ENCODE data around the gene SLC6A9.
A peak's percentile ranks its signal among the peaks of the same experiment; 100 is the strongest.

SLC6A9 gene

DNA sequence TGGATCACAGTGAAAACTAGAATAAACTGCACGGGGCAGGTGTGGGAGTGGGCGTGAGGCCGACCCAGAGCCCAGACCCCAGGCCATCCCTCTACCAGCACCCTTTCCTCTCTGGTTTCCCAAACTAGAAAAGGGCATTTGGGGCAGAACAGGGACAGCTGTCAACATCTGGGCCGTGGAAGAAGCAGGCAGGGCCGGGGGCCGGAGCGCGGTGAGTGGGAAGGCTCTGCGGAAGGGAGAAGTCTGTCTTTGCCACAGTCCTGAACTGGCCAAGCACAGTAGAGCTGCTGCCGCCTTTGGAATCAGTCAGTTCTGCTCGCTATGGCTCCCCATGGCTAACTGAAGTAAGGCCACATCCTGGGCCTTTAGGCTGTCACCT is 33.3 kb downstream of the SLC6A9 start:
- DNase-seq: no peak

DNA sequence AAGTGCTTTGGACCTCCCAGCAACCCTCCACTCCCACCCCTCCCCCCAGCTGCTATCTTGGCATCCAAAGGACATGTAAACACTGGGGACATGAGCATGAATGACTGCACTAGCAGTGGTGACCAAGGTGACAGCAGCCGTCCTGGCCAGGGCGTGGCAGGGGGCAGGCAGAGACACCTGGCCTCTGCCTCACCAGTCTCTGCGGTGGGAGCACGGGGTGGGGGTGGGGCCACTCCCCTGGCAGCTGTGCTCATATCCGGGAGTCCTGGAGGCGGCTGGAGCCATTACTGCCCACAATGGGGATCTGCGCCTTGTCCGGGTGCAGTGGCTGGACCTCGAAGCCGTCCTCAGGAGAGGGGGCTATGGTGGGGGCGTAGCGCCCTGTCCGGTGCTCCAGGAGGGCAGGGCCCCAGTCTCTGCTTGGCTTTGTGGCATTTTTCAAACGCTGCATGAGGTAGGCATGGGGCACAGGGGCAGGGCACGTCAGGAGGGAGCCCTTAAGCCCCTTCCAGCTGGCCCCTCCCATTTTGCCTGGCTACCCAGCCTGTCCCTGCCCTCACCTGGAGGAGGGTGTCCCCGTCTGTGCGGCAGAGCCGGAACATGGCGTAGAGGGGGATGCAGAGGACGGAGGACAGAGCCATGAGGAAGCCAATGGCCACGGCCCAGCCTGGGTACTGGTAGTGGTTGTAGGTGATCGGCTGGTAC is 33.8 kb downstream of the SLC6A9 start:
- no peak for DNase-seq

DNA sequence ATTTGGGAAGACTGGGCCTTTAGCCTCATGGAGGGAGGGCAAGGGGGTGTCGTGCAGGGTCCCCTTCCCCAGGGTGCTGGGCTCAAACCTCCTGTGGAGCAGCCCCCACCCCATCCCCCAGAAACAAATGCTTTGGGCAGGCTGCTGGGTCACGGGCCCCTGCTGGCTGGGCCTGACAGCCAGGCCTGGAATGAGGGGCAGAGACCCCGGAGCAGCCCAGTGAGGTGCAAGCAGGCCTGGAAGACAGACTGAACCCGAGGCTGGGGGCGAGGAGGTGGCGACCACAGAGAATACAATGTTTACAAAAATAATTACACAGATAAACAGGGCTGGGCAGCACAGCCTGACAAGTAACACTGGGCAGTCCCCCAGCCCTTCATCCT is 34.5 kb downstream of the SLC6A9 start:
- no peak for DNase-seq

DNA sequence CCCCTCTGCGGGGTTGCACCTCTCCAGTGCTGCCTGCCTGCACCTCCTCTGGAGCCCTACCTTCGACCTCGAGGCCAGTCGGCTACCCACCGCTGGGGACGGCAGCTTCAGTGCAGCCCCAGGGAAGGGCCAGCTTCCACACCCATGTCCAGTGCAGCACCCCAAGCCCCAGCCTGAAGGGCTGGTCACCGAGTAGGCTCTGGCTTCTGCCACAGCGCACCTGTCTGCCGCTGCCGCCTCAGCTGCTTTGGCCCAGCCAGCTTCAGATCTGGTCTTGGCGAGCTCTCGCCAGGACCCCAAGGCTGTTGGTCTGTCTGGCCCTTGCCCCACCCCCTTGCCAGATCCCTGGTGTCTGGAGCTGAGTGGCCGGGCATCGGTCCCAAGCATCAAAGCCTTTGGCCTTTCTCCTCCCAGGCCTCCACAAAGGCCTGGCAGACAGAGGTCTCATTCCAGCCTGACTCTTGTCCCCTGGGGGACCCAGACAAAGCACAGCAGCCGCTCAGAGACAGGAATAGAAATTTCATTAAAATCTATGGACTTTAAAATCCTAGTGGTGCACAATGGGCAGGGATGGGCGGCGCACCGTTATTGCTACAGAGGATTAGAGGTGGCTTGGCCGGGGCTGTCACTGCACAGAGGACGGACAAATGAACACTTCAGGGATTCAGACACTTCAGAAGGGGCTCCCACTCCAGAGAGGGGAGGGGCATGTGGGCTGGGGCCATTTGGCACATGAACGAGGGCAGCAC is 35.1 kb downstream of the SLC6A9 start:
- no peak for DNase-seq

DNA sequence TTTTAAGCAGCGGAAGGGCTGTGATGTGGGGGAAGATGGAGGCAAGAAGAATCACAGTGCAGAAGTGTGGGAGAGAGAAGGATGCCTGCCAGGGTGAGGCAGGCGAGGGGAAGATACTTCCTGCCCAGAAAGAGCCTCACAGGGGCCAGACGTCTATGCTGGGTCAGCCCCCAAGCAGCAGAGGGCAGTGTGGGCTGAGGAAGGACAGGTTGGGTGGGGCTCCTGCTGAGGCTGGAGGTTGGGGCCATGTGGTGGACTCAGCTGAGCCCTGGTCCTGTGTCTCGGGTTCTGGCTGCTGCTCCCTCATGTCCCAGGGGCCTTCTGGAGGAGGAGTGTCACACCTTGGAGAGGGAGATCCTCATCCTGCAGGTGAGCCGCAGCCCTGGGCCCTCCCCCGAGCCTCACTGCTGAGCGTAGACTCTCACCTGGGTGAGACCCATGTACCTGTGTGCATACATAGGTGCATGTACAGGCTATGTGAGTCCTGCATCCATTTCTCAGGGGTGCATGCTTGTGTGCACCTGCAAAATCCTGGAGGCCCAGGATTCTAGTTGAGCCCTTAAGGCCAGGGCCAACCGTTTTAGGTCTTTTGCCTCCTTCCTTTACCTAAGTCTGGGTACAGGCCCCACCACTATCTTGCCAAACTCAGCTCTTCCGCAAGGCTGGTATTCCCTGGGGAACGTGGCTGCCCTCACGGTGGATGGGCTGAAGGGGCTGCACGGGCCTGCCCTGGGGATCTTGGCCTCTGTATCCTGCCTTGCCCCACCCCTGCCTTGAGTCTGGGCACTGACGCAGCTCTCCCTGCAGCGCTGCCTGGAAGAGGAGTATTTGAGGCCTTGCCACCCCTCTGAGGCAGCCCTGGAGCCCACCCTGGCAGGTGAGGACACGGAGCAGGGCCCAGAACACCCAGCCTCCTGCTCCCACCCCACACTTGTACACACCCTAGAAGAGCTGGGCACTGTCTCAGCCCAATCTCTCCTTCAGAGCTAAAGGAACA is 36.2 kb downstream of the SLC6A9 start:
- no peak for DNase-seq

DNA sequence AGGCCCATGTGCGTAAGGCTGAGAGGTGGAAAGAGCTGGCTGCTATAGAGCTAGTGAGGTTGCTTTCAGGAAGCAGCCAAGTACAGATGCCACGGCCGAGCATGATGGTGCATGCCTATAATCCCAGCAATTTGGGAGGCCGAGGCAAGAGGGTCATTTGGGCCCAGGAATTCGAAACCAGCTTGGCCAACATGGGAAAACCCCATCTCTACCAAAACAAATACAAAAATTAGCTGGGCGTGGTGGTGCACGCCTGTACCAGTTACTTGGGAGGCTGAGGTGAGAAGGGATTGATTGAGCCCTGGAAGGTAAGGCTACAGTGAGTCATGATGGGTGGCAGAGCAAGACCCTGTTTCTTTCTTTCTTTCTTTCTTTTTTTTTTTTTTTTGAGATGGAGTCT is 37.2 kb downstream of the SLC6A9 start:
- DNase-seq: no peak

DNA sequence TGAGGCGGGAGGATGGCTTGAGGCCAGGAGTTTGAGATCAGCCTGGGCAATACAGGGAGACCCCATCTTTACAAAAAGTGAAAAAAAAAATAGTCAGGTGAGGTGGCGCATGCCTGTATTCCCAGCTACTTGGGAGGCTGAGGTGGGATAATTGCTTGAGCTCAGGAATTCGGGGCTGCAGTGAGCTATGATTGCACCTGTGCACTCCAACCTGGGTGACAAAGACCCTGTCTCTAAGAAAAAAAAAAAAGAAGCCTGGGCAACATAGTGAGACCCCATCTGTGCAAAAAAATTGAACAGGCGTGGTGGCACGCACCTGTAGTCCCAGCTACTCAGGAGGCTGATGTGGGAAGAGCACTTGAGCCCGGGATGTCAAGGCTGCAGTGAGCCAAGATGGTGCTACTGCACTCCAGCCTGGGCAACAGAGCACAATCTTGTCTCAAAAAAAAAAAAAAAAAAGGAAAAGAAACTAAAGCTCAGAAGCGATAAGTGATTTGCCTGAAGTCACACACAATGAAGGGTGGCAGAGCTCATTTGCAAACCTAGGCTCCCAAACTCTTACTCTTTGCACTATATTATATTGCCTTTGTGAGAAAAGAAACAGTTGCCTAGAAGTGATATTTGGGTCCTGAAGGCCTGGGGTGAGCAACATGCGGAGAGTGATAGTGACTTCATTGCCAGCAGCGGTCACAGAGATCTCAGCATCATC is 37.9 kb downstream of the SLC6A9 start:
- DNase-seq: no peak

DNA sequence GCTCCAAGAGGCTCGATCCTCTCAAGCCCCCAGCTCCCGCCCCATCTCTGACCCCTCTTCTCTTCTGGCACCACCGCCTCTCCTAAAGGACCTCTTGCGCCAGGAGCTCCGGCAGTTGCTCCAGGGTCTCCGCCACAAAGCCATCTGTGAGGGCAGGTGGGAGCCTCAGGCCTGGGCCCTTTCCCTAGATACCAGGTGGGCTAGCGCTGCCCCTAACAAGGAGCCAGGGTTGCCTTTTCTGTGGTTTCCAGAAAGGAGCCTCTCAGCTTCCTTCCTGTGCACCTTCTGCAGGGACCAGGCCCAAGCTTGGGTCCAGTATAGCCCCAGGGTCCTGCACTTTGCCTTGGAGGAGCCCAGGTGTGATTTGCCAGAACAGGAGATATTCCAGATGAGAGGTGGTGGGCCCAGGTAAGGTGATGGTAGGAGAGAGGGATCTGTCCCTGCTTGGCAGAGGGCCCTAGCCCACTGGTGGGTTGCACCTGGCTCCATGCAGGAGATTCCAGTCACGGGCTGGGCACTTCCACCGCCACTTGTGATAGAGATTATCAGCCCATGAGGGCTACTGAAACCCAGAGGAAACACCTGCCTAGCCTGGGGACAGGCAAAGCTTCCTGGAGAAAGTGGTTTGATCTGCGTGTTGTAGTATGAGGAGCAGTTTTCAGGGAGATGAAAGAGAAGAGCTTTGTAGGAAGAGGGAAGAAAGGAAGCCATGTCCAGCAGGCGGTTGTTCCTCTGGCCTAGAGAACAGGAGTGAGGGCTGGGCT is 38.8 kb downstream of the SLC6A9 start:
- no peak for DNase-seq

DNA sequence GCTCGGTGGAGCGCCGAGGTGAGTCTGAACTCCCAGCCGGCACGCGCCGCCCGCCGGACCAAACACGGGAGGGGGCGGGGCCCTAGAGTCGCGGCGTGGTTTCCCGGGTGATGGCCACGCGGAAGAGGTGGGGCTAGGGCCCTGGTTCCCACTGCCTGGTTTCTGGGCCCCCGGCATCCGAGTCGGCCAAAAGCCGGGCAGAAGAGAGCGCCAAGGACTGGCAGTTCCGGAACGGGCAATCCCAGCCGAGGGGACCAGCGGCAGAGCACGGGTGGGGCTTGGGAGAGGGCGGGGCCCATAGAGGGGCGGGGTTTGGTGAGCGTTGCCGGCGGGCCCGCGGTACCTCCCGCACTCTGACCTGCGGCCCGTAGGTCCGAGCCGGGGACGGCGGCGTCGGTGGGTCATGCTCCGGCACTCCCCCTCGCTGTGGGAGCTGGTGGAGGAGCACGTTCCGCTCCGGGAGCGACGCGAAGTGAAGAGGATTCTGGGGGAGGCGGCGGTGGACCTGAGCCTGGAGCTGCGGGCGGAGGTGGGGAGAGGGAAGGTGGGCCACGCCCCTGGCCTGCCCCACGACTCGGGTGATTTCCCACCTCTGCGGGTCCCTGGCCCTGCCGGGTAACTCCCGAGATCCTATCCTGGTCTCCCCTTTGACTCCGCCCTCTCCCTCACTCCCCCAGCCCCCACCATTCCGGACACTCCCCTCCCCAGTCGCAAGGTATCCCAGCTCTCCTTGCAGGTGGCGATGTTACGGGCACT is 39.6 kb downstream of the SLC6A9 start, which contains the start of gene CCDC24:
Gene CCDC24 (plus strand): TSS at position 124 of the 756 bp plus-strand sequence. CDS start 280 bp downstream, at position 404.
- DNase-seq: peak; percentile 81

DNA sequence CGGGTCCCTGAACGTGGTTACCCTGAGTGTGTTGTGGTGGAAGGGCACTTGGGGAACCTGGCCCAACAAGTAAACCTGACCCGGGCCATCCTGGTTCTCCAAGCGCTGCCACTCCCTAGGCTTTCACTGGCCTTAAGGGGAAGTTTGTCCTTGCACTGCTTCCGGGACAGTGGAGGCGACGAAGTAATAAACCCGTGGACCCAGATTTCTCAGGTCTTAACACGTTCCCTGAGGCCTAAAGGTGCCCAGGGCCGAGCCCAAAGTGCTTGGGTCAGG is 40.1 kb downstream of the SLC6A9 start:
- no peak for DNase-seq

DNA sequence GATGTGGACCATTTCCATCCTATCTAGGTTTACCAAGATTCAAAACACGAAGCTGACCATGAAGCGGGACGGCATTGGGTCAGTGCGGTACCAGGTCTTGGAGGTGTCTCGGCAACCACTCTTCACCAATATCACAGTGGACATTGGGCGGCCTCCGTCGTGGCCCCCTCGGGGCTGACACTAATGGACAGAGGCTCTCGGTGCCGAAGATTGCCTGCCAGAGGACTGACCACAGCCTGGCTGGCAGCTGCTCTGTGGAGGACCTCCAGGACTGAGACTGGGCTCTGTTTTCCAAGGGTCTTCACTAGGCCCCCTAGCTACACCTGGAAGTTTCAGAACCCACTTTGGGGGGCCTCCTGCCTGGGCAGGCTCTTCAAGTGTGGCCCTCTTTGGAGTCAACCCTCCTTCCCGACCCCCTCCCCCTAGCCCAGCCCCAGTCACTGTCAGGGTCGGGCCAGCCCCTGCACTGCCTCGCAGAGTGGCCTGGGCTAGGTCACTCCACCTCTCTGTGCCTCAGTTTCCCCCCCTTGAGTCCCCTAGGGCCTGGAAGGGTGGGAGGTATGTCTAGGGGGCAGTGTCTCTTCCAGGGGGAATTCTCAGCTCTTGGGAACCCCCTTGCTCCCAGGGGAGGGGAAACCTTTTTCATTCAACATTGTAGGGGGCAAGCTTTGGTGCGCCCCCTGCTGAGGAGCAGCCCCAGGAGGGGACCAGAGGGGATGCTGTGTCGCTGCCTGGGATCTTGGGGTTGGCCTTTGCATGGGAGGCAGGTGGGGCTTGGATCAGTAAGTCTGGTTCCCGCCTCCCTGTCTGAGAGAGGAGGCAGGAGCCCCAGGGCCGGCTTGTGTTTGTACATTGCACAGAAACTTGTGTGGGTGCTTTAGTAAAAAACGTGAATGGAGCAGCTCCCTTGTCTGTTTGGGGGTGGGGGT is 40.7 kb downstream of the SLC6A9 start:
- DNase-seq: no peak

DNA sequence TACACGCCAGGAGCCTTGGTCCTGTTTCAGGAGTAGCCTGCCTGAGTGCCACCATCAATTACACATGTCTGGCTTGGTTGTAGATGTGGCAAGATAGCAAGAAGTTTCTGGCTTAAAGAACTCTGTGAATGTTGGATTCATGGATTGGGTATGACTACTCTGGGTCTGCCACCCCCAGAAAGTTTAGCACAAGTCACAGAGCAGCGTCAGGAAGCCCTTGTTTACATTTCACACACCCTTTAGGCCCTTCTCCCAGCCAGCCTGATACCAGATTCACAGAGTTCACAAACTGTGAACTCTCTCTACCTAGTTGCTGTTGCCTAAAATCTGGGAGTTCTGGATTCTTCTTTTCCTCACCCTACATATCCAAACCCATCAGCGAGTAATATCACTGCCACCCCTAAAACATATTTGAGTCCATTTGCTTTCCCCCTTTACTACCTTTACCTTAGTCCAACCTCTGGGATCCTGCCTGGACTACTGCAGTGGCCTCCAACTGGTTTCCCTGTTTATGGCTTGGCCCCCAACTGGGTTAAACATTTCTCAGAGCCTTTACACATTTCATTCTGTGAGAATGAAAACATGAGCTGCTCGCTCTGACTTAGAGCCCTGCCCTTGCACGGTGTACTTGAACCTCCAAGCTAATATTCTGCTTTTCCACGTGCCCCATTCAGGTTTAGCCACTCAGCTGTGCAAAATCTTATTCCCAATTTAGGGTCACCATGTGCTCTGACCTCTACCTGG is 43.9 kb downstream of the SLC6A9 start:
- no peak for DNase-seq

DNA sequence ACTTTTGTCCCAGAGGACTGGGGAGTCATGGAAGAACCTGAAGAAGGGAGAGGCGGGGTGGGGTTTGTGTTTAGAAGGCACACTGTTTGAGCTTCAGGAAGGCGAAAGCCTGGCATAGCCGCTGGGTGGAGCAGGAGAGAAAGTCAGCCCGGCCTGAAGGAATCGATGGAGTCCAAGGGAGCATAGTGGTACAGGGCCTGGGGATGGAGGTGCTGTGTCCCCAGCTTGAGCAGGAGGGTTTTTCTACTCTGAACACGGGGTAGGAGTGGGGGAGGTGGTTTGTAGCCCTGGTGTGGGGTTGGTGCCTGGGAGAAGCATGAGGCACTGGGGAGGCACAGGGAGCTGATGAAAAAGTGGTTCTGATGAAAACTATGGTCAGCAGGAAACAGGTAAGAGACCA is 44.5 kb downstream of the SLC6A9 start:
- no peak for DNase-seq

DNA sequence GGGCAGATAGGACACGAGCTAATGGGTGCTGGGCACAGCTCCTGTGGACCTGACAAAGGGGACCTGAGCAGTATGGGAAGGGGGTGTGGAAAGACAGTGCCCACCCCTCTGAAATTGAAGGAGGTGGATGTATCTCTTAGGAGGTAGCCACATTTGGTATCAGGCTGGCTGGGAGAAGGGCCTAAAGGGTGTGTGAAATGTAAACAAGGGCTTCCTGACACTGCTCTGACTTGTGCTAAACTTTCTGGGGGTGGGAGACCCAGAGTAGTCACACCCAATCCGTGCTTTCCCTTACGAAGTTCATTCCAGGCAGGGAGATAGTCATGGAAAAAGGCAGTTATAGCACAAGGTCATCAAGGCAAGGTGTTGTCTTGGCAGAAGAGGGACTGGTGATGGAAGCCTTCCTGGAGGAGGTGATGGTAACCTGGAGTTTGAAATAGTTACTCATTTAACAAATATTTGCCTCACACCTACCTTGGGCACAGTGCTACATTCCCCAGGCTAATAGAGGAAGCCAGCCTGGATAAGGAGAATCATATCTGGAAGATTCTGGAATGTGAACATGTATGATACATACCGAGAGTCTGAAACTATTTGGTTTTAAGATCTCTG is 45.2 kb downstream of the SLC6A9 start:
- no peak for DNase-seq

DNA sequence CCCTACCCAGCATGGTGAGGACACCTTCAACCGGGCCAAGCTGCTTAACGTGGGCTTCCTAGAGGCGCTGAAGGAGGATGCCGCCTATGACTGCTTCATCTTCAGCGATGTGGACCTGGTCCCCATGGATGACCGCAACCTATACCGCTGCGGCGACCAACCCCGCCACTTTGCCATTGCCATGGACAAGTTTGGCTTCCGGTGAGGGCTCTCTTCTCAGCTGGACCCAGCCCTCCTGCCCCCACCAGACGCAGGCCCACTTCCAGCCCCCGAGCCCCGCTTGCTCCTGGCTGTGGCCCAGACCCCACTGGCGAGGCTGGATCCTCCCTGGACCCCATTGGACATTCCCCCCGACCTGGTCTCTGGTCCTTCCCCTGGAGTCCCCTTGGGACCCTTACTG is 46.4 kb downstream of the SLC6A9 start:
- no peak for DNase-seq

DNA sequence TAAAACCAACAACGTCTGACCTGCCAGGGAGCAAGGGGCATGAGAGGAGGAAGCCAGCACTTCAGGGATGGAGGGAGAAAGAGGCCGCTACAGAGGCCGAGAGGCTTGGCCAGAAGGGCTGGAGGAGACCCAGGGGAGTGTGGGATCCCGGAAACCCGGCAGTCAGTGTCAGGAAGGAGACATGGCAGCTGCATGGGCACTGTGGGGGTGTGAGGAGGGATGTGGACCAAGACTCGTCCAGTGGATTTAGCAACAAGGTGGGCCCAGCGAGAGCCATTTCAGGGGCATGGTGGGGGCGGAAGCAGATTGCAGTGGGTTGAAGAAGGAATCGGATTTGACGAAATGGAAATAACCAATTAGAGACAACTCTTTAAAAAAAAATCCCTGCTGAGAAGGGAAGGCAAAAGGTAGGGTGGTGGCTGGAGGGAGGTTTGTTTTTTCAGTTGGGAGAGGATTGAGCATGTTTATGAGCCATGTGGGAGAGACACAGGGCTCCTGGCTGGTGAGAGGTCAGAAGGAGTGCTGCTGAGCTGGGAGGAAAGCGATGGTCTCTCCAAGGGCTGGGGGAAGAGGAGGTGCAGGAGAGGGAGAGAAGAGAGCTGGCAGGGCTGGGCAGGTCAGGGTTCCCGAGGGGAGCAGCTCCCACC is 47.9 kb downstream of the SLC6A9 start:
- DNase-seq: no peak

DNA sequence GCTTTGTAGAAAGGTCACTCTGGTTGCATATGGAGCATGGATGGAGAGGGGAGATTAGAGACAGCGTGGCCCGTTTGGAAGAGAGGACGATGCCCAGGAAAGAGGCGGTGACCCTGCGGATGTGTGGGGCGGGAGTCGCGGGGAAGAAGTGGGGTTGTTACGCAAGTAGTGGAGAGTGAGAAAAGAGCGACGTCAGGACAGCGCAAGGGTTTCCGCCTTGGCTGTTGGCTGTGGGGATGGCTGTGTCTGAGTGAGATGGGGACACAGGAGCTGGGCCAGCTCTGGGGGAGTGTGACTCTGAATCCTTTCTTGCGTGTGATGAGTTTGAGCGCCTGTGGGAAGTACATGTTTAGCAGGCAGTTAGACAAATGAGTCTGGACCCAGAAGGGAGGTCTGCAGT is 48.5 kb downstream of the SLC6A9 start:
- DNase-seq: no peak

DNA sequence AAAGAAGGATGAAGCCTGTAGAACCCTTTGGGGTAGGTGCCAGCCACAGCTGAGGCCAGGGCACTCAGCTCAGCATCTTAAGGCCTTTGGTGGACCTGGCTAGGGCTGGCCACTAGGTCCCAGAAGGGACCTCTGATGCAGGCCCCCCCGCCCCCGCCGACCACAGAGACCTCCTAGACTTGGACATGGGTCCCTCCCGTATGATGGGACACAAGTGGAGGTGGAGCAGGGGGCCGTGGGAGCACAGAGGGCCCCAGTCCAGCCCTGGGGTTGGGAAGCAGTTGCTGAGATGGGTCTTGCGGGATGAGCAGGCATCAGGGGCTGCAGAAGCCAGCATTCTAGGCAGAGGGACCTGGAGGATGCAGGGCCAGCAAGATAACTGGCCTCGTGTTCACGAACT is 49.0 kb downstream of the SLC6A9 start:
- DNase-seq: no peak

DNA sequence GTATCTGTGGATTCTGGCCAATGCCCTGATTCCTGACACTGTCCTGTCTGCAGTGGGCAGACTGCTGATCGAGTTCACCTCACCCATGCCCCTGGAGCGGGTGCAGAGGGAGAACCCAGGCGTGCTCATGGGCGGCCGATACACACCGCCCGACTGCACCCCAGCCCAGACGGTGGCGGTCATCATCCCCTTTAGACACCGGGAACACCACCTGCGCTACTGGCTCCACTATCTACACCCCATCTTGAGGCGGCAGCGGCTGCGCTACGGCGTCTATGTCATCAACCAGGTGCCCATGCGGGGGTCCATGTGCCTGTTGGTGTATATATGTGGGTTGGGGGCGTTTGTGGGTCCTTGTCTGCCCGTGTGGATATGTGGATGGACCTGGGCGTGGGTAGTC is 49.6 kb downstream of the SLC6A9 start:
- DNase-seq: no peak

All from left hindlimb (tissue), 1 donor.